ENCODE data around the gene COL12A1. TPM values are rescaled to one million over a fixed set of nuclear protein-coding genes. Genes with fewer than 3 reads are reported as not detected.

COL12A1 gene
- total and polyA plus RNA-seq, 2 donors (not counting 1 experiment from before 2014, with no cell fraction given), result not detected

DNA sequence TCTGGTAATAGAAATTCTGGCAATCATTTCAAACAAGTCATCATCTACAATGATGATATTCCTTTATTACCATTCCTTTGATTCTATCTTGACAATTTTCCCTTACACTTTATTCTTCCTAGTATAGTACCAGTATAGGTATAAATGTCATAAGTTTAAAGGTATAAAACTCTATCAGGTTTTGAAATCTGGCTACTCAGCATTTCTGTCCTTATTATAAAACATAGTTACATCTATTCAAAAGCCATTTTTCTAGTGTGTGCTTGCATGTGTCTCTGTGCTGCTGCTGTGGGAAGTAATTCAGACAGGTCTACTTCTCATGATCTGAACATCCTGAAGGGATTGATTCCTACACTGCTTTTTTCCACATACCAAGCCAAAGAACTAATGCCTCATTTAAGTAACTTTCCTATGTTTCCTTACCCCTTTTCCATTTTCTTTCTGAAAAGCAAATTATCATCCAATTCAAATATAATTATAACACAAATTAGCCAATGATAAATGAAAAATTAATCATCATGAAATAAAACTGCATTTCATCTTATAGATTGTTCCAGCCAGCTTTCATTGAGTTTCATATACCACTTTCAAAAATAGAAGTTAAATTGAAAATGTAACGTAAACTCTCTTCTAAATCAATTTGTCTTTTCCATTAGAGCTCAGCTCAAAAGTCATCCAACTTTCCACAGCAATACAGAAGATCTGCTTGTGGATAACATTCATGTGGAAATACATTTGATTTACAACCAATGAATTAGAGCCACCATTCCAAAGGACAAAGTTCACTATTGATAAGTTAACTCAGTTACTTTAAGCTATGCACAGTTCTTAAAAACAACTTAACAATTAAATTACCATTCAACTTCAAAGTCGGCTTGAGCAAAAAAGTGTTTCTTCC, 35.9 kb downstream of the COL12A1 start:
- intact Hi-C loops (cut with micrococcal nuclease), result no loop called here
- H3K4me1 ChIP-seq (ENCODE audit: control insufficient read depth in 2 of 2, insufficient read depth in 2 of 2, low read length in 2 of 2), result no peaks in the 10 kb centered on the region
- no peaks in the 10 kb centered on the region for H3K9me3 Mint-ChIP-seq (ENCODE audit: insufficient read depth)
- CTCF ChIA-PET, result no interaction called here
- H2AFZ ChIP-seq (ENCODE audit: insufficient read depth, low read depth, low read length, poor library complexity, severe bottlenecking), result no peak overlapping the region
- ATAC-seq (ENCODE audit: low read depth), result no peak
- peaks cover 0 to 3% (median 0%) of the 10 kb centered on the region in 4 experiments for H3K27me3 ChIP-seq (replicated peaks in 1 of 4; ENCODE audit: control extremely low read depth in 1 of 4, control insufficient read depth in 3 of 4, insufficient read depth in 4 of 4, low read length in 3 of 4)
- H3K27me3 Mint-ChIP-seq, result peaks cover 18% of the 10 kb centered on the region
- no peak overlapping the region for H3K27ac ChIP-seq (ENCODE audit: low read length in 2 of 2)
- no CpG with 5 or more reads among the region's 2 CpGs for WGBS (ENCODE audit: insufficient coverage)
- no peak overlapping the region for H3K4me2 ChIP-seq (replicated peaks; ENCODE audit: low read depth, low read length, poor library complexity, severe bottlenecking)
- TF ChIP-seq, protein P1, sequence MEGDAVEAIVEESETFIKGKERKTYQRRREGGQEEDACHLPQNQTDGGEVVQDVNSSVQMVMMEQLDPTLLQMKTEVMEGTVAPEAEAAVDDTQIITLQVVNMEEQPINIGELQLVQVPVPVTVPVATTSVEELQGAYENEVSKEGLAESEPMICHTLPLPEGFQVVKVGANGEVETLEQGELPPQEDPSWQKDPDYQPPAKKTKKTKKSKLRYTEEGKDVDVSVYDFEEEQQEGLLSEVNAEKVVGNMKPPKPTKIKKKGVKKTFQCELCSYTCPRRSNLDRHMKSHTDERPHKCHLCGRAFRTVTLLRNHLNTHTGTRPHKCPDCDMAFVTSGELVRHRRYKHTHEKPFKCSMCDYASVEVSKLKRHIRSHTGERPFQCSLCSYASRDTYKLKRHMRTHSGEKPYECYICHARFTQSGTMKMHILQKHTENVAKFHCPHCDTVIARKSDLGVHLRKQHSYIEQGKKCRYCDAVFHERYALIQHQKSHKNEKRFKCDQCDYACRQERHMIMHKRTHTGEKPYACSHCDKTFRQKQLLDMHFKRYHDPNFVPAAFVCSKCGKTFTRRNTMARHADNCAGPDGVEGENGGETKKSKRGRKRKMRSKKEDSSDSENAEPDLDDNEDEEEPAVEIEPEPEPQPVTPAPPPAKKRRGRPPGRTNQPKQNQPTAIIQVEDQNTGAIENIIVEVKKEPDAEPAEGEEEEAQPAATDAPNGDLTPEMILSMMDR (IDR thresholded peaks at IDR 0.05), result no peak
- TF ChIP-seq EZH2 (IDR thresholded peaks at IDR 0.05; ENCODE audit: borderline replicate concordance, insufficient read depth, low read depth, low read length, poor library complexity, severe bottlenecking), result no peak
- no peak overlapping the region for H3K4me3 ChIP-seq (ENCODE audit: control extremely low read depth in 1 of 5, extremely low read depth in 1 of 5, insufficient read depth in 1 of 5, low read depth in 2 of 5, low read length in 4 of 5)
- no peaks in the 10 kb centered on the region for H3K79me2 ChIP-seq (ENCODE audit: control insufficient read depth, insufficient read depth, low read length)
- no peak overlapping the region for H3K9ac ChIP-seq (ENCODE audit: low read length)
- H4K20me1 ChIP-seq (ENCODE audit: control insufficient read depth, insufficient read depth, low read length, poor library complexity, severe bottlenecking), result no peaks in the 10 kb centered on the region
- H3K9me3 ChIP-seq (ENCODE audit: control extremely low read depth in 1 of 3, control insufficient read depth in 2 of 3, insufficient read depth in 1 of 3, low read length in 2 of 3), result no peaks in the 10 kb centered on the region
- H3K4me3 Mint-ChIP-seq, result no peak overlapping the region
- no peaks in the 10 kb centered on the region for H3K4me1 Mint-ChIP-seq
- no peak for DNase-seq
- no peaks in the 10 kb centered on the region for H3K36me3 ChIP-seq (replicated peaks in 1 of 2; ENCODE audit: control extremely low read depth in 1 of 2, control insufficient read depth in 1 of 2, extremely low read depth in 1 of 2, insufficient read depth in 2 of 2, low read length in 1 of 2)
- POLR2A ChIA-PET, result no interaction called here
- H3K27ac Mint-ChIP-seq, result no peak overlapping the region

DNA sequence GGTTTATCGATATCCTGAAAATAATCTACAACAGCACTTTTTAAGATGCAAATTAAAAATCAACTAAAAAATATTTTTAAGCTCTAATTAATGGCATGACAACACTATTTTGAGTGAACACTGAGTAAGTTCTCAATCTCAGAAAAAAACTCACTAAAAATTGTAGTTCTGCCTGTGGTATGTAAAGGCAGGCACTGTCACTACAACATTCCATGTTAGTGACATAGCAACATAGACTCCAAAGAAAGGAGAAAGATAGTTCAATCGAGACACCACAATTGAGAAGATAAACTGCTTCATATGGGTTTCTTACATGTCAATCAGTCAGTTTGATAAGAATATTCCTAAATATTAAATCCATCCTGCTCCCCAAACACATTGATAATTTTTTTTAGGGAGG, 38.0 kb downstream of the COL12A1 start:
- intact Hi-C loops (cut with micrococcal nuclease), result no loop called here

More for the DNA sequence above, 38.0 kb downstream of the COL12A1 start:
- H3K27ac Mint-ChIP-seq, result no peak overlapping the region
- H3K27ac ChIP-seq (ENCODE audit: low read length in 2 of 2), result no peak overlapping the region
- H4K20me1 ChIP-seq (ENCODE audit: control insufficient read depth, insufficient read depth, low read length, poor library complexity, severe bottlenecking), result no peaks in the 10 kb centered on the region
- no peak overlapping the region for H3K9ac ChIP-seq (ENCODE audit: low read length)
- no peaks in the 10 kb centered on the region for H3K79me2 ChIP-seq (ENCODE audit: control insufficient read depth, insufficient read depth, low read length)
- H3K27me3 Mint-ChIP-seq, result peaks cover 18% of the 10 kb centered on the region
- H3K9me3 ChIP-seq (ENCODE audit: control extremely low read depth in 1 of 3, control insufficient read depth in 2 of 3, insufficient read depth in 1 of 3, low read length in 2 of 3), result no peaks in the 10 kb centered on the region
- no peak overlapping the region for H2AFZ ChIP-seq (ENCODE audit: insufficient read depth, low read depth, low read length, poor library complexity, severe bottlenecking)
- ChIA-PET CTCF (no interaction called here), POLR2A (no interaction called here)
- no peaks in the 10 kb centered on the region for H3K9me3 Mint-ChIP-seq (ENCODE audit: insufficient read depth)
- no CpG with 5 or more reads among the region's 2 CpGs for WGBS (ENCODE audit: insufficient coverage)
- H3K4me3 Mint-ChIP-seq, result no peak overlapping the region
- no peaks in the 10 kb centered on the region for H3K36me3 ChIP-seq (replicated peaks in 1 of 2; ENCODE audit: control extremely low read depth in 1 of 2, control insufficient read depth in 1 of 2, extremely low read depth in 1 of 2, insufficient read depth in 2 of 2, low read length in 1 of 2)
- H3K4me2 ChIP-seq (replicated peaks; ENCODE audit: low read depth, low read length, poor library complexity, severe bottlenecking), result no peak overlapping the region
- ATAC-seq (ENCODE audit: low read depth), result no peak
- no peaks in the 10 kb centered on the region for H3K4me1 ChIP-seq (ENCODE audit: control insufficient read depth in 2 of 2, insufficient read depth in 2 of 2, low read length in 2 of 2)
- no peaks in the 10 kb centered on the region for H3K4me1 Mint-ChIP-seq
- no peak for TF ChIP-seq EZH2 (IDR thresholded peaks at IDR 0.05; ENCODE audit: borderline replicate concordance, insufficient read depth, low read depth, low read length, poor library complexity, severe bottlenecking)
- TF ChIP-seq, protein P1 (IDR thresholded peaks at IDR 0.05), result no peak
- no peak for DNase-seq
- H3K4me3 ChIP-seq (ENCODE audit: control extremely low read depth in 1 of 5, extremely low read depth in 1 of 5, insufficient read depth in 1 of 5, low read depth in 2 of 5, low read length in 4 of 5), result no peak overlapping the region
- peaks cover 0 to 3% (median 0%) of the 10 kb centered on the region in 4 experiments for H3K27me3 ChIP-seq (replicated peaks in 1 of 4; ENCODE audit: control extremely low read depth in 1 of 4, control insufficient read depth in 3 of 4, insufficient read depth in 4 of 4, low read length in 3 of 4)

All from B cell (primary cell).